ENCODE measurements around the gene DGUOK.

The DGUOK gene

GRCh38 chr2:74007121-74007520, 80.4 kb downstream of the DGUOK start:
- Histone ChIP-seq H3K4me1 (ENCODE audit: control insufficient read depth, insufficient read depth, low read length) (peaks cover 36% of the 10 kb centered on the region), H3K36me3 (ENCODE audit: control insufficient read depth in 2 of 2, insufficient read depth in 2 of 2, low read length in 2 of 2) (peaks cover 0 to 3% of the 10 kb centered on the region in 2 donors), H3K4me3 (ENCODE audit: low read length in 2 of 2) (no peak overlapping the region), H3K9ac (ENCODE audit: low read length in 2 of 2) (no peak overlapping the region), H3K9me3 (ENCODE audit: control insufficient read depth in 2 of 2, low read length in 2 of 2) (no peaks in the 10 kb centered on the region), H3K27ac (ENCODE audit: low read length) (no peak overlapping the region), H3K27me3 (ENCODE audit: control insufficient read depth in 1 of 2, insufficient read depth in 2 of 2, low read length in 2 of 2) (no peaks in the 10 kb centered on the region)

- Histone ChIP-seq H3K4me1 (ENCODE audit: control insufficient read depth, insufficient read depth, low read length) (peaks cover 32% of the 10 kb centered on the region), H3K36me3 (ENCODE audit: control insufficient read depth in 2 of 2, insufficient read depth in 2 of 2, low read length in 2 of 2) (peaks cover 0 to 3% of the 10 kb centered on the region in 2 donors), H3K9me3 (ENCODE audit: control insufficient read depth in 2 of 2, low read length in 2 of 2) (no peaks in the 10 kb centered on the region), H3K4me3 (ENCODE audit: low read length in 2 of 2) (no peak overlapping the region), H3K9ac (ENCODE audit: low read length in 2 of 2) (peak overlapping the region in 1 of 2 donors; percentile 5), H3K27ac (ENCODE audit: low read length) (no peak overlapping the region), H3K27me3 (ENCODE audit: control insufficient read depth in 1 of 2, insufficient read depth in 2 of 2, low read length in 2 of 2) (no peaks in the 10 kb centered on the region)
These were observed 81.0 kb downstream of the DGUOK start for GRCh38 chr2:74007711-74008110.
